Cardiac atrium fibroblast (primary cell): Measurements from ENCODE around the gene TMEM271. TPM values are rescaled to one million over a fixed set of nuclear protein-coding genes. Genes with fewer than 3 reads are reported as not detected.

Experiments
- total RNA-seq: library from RNA; depleted of rRNA; stranded (reverse); fragments of >200 nt; gene quantifications from 2 replicates; pipeline ENCODE4 v1.2.3, GENCODE V29; 2015

The TMEM271 gene, protein sequence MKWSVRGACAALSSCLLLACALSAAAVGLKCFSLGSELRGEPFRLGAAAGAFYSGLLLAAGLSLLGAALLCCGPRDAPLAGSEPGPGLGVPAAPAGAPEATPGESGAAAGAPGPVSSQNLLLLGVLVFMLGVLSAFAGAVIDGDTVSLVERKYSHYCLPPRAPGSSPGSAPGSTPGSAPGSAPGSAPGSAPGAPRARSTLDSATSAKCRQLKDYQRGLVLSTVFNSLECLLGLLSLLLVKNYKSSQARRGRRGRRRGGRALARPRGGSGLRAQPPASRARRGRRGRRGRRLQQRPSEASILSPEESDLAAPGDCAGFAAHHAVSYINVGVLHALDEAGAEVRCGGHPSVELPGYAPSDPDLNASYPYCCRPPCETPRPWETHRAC
- total RNA-seq: not detected in 2 replicates

DNA sequence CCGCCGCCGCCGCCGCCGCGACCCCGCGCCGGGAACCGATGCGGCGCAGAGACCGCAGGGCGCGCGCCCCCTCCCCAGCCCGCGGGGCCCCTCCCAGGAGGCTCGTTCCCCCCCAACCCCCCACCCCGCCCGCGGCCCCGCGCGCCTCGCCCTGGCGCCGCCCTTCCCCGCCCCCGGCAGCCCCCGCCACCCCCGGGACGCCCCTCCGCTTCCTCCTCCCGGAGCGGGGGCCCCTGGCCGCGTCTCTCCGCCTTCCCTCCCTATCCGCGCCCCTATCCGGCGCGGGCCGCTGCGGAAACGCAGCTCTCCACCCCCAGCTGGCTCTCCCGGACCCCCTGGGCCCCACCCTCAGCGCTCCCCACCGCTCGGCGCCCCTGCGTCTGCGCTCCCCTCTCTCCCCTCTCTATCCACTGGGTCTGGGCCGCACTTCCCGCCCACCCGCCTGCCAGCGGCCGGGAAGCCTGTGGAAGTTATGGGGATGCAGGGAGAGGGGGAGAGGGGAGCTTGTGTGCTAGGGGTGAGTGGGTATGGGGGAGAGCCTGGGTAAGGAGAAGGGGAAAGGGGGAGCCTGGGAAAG, at the start of gene TMEM271:
Gene TMEM271, minus strand, starts transcription at position 51 of the 577 bp plus-strand sequence. CDS start 233 bp downstream, outside the sequence.

DNA sequence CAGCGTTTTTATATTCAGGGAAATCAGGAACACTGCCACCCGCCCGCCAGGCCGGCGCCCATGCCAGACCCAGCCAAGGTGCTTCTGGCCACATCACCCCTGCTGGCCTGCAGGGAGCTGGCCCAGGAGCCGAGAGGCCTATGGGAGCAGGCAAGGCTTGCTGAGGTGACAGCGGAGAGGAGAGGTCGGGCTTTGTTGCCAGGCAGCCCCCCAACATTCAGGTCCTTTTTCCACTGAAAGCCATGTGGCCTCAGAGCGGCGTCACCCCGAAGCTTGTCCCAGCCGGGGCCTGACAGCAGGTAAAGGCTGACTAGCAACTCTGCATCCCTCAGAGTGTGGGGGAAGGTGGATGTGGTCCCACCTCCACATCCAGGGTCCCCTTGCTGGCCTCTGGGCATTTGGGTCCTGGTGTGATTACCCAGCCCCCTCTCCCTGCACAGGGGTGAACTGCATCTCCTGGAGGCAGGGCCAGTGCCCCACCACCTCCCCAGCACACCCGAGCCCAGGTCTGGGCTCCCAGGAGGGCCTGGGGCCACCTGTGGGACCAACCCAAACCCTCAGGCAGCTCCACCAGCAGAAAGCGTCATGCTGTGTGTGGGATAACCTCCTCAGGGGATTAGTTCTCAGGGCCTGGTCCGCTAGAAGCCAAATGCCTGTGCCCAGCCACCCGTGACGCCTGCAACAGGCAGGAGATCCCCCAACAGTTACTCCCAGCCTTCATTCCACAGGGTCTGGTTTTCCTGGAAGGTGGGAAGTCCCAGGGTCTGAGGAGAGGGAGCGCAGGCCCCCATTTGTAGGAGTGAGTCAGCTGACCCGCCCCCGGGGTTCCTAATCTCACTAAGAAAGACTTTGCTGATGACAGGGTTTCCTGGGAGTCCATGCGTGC, 48.9 kb upstream of the TMEM271 start, which contains the start of gene PDE6B:
Gene PDE6B, plus strand, starts transcription at position 869 of the 886 bp plus-strand sequence. CDS start 54 bp downstream, outside the sequence.

Other genes with a start within 250 kb of the TMEM271 start
- 4.5 and 8.3 TPM in 2 replicates for gene ZNF141, start 238.5 kb downstream of the TMEM271 start, total RNA-seq
- 7.9 and 14.9 TPM in 2 replicates for gene ZNF721, start 77.1 kb downstream of the TMEM271 start, total RNA-seq
- gene PIGG, start 77.1 kb downstream of the TMEM271 start, total RNA-seq: 46.0 and 51.5 TPM in 2 replicates
- gene PDE6B, start 49.3 kb upstream of the TMEM271 start, total RNA-seq: 0.81 and 14.8 TPM in 2 replicates
- gene ATP5ME, start 98.0 kb upstream of the TMEM271 start, total RNA-seq: 64.3 and 109 TPM in 2 replicates
- 15.1 and 20.0 TPM in 2 replicates for gene MYL5, start 98.2 kb upstream of the TMEM271 start, total RNA-seq
- 2.5 and 9.9 TPM in 2 replicates for gene SLC49A3, start 112.9 kb upstream of the TMEM271 start, total RNA-seq
- gene PCGF3, start 129.5 kb upstream of the TMEM271 start, total RNA-seq: 36.8 and 41.5 TPM in 2 replicates
- not detected in 2 replicates for gene CPLX1, start 249.8 kb upstream of the TMEM271 start, total RNA-seq